GOT3 (cell line): Measurements from ENCODE around the gene TRDN.
"Not testable (repeated sequence)": the region's sequence is repeated elsewhere in the genome, so short reads cannot be mapped to it uniquely, and the experiment has no call there.

Source experiments
- DNase-seq: peaks from one replicate; lab custom pipeline; 2025; ENCODE audit warnings: mixed read lengths; lab: John Stamatoyannopoulos, UW

TRDN gene

DNA sequence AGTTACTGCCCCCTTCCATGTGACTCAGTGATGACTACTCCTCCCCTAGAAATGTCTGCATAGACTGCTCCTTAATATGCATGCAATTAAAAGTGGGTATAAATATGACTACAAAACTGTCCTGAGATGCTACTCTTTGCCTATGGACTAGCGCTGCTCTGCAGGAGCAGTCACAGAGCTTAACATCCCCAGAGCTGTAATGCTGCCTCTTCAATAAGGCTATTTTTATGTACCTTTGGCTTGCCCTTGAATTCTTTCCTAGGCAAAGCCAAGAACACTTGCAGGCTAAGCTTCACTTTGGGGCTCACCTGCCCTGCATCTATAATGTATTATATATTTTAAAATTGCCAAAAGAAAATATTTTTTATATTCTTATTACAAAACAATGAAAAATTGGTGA is 341.6 kb downstream of the TRDN start:
- DNase-seq = no peak

DNA sequence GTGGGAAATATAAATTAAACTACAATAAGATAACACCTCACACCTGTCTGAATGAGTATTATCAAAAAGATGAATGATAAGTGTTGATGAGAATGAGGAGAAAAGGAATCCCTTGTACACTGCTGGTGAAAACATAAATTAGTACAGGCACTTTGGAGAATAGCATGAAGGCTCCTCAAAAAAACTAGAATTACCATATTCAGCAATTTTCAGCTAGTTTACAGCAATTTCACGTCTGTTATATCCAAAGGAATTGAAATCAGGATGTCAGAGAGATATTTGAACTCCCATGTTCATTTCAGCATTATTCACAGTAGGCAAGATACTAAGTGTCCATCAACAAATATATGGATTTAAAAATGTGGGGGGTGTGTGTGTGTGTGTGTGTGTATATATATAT is 348.1 kb downstream of the TRDN start:
- DNase-seq = no peak

DNA sequence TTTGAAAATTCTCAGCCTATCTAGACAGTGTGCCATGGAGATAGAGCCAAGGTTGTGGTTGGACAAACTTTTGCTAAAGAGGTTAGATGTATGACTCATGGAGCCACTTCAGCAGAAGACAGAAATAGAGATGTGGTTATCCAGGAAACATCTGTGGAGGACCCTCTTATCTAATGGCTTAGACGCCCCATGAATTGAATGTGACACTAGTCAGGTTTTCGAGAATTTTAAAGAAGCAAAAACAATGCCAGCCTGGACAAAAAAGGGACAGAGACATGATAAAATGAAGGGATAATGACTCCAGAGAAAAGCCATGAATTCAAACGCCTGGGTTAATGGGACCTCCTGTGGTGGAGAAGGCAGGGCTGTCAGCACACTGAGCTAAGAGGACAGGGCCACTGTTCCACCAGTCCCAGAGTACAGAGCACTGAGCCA is 360.2 kb downstream of the TRDN start:
- no peak for DNase-seq

DNA sequence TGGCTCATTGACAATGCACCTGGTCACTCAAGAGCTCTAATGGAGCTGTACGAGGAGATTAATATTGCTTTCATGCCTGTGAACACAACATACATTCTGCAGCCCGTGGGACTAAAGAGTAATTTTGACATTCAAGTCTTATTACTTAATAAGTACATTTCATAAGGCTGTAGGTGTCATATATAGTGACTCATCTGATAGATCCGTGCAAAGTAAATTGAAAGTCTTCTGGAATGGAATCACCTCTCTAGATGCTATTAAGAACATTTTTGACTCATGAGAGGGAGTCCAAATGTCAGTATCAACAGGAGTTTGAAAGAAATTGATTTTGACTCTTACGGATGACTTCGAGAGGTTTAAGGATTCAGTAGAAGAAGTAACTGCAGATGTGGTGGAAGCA is 372.8 kb downstream of the TRDN start:
- DNase-seq = no peak

DNA sequence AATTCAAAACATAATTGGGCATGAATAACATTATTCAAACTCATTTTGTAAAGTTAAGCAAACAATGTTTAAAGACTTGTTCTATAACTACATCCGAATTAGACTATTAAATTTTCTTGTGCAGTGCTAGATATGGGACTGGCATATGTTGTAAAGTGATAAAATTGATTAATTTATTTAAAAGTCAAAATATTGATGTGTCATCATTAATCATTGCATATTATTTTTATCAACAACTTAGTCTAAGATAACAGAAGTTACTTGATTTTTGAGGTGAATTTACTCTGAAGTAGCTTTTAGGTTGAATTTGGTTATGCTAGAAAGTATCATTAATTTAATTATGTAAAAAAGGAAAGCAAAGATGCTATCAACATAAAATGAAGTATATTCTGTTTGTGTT is 396.1 kb downstream of the TRDN start:
- no peak for DNase-seq

DNA sequence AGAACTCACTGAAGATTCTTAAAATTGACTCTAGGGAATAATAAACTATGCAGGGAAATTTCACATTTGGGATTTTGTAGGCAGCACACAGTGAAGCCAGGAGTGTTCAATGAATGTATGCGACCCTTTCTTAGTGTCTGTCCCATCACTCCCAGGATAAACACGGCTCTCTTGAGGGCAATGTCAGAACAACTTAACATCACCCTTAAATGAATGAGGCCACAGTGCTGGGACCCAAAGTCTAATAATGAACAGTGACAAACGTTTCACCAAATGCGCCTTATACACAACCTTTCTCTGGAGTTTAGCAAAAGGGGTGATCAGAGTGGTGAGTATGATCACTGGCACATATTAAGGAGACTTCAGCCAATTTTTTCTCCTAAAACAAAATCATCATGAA is 403.4 kb downstream of the TRDN start:
- DNase-seq = no peak

DNA sequence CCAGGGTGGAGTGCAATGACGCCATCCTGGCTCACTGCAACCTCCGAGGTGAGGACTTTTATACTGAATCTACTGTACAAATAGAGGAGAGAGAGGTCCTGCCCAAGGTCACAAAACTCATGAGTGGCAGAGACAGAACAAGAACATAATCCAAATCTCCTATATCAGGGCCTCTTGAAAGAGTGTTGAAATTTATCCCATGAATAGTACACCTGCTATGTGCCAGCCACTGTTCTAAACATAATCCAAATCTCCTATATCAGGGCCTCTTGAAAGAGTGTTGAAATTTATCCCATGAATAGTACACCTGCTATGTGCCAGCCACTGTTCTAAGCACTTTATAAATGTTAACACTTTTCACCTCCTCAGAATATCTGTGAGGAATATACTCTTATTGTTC is 409.0 kb downstream of the TRDN start:
- not testable (repeated sequence) for DNase-seq

DNA sequence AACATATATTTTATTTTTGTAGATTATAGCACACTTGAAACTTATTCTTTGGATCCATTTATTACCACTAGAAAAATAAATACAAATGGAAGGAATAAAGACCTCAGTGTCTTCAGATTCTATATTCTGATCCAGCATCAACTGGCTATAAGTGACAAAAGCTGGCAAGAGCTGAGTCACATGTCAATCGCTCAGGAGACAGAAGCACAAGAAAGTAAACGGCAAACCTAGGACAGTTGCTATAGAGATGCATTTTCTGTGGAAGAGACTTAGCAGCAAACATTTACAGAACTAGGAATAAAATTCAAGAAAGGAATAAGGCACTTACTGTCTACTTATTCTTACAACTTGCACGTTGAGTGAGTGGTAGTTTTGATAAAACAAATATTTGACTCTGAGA is 410.4 kb downstream of the TRDN start:
- DNase-seq = no peak

DNA sequence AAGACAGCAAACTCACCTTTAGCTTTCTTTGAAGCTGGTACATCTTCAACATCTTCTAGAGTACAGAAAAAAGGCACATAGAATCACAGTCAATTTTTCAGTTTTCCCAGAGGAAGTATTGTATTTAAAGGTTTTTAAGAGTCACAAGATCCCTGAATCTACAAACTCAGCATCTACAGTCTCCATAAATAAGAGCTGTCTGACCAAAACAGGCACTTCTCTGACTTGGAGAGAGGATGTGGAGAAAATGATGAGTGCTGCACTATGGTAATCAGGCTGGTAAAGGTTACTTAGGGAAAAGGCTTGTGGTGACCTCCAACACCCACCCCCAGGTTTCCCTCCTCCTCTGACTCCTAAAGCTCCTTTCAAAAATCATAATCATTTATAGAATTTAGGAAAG is 412.7 kb downstream of the TRDN start:
- DNase-seq = no peak

DNA sequence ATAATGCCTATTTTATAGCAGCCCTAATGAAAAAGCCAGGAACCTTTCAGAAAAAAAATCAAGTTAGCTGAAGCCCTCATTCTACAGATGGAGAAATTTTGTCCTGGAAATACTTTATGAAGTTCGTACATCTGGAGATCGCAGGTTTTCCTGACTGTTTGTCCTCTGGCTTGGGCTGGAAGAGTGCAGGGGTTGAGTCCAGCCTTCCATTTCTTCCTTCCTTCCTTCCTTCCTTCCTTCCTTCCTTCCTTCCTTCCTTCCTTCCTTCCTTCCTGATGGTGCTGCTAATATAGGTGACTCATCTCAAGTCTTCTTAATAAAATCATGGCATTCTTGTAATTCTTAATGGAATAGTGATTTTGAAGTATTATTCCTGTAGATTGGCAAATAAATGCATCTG is 413.3 kb downstream of the TRDN start:
- no peak for DNase-seq

DNA sequence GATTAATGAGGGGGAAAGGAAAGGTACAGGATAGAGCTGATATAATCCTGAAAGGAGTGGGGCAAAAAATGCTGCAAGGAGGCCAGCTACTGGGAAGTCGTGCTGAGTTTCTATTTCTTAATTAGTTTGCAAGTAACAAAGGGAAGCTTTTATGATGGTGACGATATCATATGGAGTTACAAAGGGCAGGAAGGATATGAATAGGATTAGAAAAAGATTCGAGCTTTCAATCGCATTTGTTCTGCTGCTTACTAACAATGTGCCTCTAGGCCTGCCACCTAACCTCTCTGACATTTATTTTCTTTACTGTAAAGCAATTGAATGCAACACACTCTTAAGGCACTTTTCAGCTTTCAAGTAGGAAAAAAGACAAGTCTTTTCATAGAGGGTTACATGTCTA is 421.5 kb downstream of the TRDN start:
- no peak for DNase-seq

DNA sequence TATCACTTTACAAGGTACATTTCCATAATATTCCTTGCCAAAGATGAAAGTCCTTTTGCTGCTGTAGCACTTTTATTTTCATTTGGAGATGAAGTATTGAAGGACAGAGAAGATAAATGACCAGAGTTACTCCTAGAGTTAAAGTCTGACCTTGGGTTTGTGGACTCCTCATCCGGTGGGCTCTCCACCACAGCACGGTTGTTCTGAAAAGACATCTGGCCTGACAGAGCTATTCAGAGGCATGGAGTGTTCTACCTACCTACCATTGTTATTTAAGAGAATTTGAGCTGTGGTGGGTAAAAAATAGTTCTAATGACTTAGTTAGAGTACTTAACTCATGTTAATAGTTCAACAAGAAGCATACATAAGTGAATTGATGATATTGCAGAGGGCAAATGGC is 422.3 kb downstream of the TRDN start:
- no peak for DNase-seq

DNA sequence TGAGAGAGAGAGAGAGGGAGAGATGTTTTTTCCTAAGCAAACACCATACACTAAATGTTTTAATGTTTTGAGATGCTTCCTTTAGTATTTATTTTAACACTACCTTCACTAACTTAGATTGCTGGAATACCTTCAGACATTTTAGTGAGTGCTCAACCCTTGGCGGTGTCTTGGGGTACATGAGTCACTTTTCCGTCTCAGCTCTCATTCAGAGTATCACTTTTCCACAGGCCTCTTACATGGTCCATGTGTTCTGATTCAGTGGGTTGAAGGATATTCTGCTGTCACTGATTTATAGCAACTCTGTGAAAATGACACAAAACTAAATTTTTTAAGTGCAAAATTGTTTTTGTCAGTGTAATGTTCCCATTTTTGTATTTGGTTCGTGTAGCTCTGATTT is 422.8 kb downstream of the TRDN start:
- no peak for DNase-seq

DNA sequence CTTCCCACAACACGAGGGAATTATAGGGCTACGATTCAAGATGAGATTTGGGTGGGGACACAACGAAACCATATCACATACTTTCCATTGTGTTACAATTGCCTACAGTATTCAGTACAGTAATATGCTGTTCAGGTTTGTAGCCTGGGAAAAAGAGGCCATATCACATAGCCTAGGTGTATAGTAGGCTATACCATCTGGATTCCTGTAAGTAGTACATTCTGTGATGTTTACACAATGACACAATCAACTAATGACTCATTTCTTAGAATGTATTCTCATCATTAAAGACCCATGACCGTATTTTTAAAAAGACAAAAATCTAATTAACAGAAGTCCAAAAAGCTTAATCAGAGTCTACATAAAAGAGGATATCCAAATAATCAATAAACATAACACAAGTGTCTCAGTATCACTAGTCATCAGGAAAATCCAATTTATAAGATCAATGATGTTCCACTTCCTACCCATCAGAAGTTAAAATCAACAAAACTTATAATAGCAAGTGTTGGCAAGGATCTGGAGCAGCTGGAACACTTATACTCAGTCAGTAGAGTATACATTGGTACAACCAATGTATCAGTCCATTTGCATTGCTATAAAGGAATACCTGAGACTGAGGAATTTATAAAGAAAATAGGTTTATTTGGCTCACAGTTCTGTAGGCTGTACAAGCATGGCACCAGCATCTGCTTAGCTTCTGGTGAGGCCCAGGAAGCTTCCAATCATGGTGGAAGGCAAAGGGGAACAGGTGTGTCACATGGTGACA is 424.8 kb downstream of the TRDN start:
- no peak for DNase-seq

DNA sequence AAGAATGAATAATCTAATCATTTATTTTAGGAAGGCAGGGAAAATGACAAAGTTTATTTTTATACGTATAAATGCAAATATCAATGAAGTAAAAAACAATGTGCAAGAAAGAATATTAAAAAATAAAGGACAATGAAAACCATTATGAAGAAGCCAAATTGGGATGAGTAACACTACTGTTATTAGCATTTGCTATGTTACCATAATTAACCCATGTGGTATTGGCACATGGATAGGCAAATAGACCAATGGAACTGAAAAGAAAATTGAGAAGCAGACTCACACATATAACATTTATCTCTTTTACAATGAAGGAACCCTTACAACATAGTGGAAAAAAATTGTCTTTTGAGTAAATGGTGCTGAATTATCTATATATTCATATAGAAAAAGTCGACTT is 426.1 kb downstream of the TRDN start:
- no peak for DNase-seq

DNA sequence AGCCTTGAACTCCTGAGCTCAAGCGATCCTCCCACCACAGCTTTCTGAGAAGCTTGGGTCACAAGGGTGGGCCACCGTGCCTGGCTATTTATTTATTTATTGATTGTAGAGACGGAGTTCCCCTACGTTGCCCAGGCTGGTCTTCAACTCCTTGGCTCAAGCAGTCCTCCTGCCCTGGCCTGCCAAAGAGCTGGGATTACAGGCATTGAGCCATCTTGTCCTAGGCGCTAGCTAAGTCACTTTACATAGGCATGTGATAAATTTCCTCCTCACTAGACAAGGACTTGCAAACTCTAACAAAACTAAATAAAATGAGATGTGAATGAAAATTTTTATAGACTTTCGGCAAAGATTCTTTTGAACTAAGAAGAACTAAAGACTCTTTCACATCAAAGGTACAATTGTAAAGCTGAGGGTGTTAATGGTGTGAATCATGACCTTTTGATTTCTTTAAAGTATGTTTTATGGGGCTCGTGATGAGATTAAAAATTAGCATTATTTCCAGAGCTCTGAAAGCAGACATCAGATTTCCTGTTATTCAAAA is 428.7 kb downstream of the TRDN start:
- DNase-seq = no peak

DNA sequence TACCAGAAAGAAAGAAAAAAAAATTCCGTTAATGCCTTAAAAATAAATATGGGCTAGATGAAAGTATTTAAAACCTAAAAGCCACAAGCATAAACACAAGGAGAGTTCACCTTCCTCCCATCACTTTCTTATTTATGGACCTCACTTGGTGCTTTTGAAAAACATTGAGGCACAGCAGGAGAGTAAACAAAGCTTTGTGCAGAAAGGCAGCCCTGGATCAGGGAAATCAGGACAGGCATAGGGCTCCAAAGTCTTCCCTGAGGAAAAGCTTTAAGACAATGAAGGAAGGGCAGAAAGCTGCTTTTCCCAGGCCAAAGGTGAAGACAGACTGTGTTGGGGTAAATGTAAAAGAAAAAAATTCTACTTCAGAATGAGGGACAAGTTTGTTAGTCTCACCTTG is 432.8 kb downstream of the TRDN start:
- DNase-seq = no peak

DNA sequence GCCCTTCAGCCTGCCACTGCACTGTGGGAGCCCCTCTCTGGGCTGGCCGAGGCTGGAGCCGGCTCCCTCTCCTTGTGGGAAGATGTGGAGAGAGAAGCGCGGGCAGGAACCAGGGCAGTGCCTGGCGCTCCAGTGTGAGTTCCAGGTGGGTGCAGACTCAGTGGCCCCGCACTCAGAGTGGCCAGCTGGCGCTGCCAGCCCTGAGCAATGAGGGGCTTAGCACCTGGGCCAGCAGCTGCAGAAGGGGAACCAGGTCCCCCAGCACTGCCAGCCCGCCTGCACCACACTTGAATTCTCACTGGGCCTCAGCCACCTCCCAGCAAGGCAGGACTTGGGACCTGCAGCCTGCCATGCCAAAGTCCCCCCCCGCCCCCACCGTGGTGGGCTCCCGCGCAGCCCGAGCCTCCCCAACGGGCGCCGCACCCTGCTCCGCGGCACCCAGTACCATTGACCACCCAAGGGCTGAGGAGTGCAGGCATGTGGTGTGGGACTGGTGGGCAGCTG is 434.8 kb downstream of the TRDN start:
- no peak for DNase-seq

DNA sequence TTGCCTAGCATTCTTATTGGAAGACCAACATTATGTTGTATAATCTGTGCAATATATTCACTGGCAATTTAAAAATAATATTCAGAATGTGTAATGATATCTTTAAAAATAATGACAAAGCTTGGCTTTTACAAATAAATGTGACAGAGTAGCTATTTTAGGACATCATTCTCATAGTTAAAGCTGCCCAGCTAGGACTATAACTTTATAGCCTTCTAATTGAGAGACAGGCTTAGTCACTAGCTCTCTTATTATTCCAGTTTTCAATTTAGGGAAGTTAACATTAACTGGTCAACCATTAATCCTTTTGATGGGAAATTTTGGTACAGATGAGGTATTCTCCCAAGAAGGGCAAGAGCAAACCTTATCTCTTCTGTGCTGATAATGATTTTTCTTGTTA is 443.5 kb downstream of the TRDN start:
- no peak for DNase-seq

DNA sequence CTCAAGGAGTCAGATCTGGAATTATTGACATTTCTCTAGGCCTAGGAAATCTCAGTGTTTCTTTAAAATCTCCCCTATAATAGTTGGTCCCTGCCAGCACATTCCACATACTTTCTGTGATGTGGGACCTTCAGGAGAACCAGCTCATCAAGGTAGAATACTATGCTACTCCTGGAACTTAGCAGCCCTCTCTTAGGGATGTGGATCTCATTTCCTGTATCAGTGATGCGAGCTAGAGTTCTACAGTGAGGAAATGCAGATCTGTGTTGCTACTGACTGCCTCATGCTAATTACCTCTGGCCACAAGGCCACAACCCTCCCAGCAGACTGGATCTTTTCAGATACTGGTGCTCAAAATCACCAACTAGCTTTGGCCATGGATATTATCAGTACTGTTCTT is 446.9 kb downstream of the TRDN start:
- no peak for DNase-seq

DNA sequence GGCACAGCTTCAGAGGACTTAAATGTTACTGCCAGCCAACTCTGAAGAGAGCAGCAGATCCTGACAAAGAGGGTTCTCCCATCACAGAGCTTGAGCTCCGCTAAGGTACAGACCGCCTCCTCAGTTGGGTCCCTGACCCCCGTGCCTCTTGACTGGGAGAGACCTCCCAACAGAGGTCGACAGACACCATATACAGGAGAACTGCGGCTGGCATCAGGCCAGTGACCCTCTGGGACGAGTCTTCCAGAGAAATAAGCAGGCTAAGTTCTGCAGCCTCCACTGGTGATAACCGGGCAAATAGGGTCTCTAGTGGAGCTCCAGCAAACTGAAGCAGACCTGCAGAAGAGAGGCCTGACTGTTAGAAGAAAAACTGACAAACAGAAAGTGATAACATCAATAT is 453.8 kb downstream of the TRDN start:
- DNase-seq = no peak

DNA sequence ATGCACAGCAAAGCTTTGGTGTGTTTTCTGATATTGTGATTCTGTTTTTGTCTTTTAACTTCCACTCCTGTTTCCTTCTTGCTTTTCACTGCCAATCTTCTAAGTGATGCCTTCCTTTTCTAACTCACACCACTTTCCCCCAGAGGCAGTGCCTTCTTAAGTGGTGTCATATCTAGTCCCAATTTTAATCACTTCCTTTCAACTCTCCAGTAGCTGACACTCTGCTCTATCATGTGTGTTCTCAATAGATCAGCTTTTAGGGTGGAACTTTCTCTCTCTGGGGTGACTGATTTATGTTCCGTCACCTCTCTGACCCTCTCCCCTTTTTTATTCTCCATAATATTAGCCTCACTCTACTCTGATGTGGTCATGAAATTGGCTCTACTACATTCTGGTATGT is 460.0 kb downstream of the TRDN start:
- no peak for DNase-seq

DNA sequence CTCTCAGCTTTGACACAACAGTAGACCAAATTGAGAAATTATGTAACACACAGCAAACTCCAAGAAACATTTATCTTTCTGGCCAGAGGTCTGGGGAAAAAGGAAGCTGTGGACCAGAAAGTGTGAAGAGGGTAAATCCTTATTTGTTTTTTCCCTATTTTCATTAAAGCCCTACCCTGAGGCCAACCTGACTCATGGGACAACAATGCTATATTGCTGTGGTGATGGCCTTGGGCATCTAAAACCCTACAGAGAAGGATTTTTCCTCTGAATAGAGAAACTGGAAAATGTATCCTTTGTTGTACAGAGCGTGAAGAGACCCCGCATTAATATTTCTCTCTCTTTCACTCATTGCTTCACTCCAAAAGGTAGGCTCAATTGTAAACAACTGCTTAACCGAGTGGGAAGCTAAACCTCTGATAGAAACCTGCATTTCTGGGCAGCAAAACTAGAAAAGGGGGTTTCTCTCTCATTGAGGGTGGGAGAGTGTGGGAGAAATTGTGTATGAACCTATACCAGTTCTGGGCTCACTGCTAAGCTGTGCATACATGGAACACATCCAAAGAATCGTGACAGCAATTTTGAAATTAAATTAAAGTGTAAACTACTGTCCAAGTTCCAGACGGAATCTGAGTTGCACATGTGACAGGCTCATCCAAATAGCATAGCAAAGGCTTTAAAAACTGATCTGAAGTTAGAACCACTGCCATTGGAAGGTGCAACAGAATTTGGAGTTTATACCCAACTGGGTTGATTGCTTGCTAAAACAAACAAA is 465.2 kb downstream of the TRDN start:
- no peak for DNase-seq
